Femur (tissue), 1 donor: ENCODE results near the gene DPP6.

Source experiments
- DNase-seq: peaks from one replicate; pipeline ENCODE4 v3.0.0-alpha.2; 2017

The DPP6 gene

DNA sequence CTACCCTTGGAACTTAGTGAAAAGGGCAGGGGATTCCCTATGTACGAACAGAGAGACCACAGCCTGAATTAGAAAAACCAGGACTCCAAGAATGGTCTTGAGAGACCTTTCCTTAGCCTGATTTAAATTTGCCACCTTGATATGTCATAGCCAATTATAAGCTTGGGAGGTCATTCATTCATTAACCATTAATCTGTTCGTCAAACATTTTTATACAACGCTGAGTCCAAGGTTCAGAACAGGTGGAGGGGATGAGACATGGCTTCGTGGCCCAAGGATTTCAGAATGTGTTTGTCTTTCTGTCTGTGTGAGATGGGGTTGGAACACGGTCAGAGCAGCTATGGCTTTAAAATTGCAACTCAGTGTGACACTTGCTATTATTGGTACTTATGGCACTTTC is 792.8 kb downstream of the DPP6 start:
- DNase-seq: no peak

DNA sequence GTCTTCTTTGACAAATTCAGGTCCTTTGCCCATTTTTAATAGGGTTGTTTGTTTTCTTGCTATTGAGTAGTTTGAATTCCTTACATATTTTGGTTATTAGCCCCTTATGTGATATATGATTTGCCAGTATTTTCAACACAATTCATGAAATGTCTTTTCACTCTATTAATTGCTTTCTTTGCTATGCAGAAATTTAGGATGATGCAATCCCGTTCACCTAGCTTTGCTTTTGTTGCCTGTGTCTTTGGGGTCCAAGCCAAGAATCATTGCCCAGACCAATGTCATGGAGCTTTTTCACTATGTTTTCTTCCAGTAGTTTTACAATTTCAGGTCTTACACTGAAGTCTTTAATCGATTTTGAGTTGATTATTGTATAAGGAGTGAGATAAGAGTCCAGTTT is 796.3 kb downstream of the DPP6 start:
- DNase-seq: no peak

DNA sequence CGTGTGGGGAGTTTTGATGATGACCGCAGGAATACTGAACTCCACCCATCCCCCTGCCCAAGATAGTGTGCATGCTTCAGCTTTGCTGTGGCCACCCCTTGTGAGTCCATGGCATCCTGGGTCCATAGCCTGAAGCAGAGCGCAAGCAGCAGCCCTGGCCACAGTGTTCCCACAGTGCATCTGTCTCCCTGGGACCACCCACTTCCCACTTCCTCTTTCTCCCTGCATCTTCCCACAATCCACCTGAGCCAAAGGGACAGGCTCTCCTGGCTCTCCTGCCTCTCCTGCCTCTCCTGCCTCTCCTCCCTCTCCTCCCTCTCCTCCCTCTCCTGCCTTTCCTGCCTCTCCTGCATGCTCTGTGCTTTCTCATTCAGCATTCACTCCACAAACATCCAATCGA is 800.0 kb downstream of the DPP6 start:
- DNase-seq: no peak

DNA sequence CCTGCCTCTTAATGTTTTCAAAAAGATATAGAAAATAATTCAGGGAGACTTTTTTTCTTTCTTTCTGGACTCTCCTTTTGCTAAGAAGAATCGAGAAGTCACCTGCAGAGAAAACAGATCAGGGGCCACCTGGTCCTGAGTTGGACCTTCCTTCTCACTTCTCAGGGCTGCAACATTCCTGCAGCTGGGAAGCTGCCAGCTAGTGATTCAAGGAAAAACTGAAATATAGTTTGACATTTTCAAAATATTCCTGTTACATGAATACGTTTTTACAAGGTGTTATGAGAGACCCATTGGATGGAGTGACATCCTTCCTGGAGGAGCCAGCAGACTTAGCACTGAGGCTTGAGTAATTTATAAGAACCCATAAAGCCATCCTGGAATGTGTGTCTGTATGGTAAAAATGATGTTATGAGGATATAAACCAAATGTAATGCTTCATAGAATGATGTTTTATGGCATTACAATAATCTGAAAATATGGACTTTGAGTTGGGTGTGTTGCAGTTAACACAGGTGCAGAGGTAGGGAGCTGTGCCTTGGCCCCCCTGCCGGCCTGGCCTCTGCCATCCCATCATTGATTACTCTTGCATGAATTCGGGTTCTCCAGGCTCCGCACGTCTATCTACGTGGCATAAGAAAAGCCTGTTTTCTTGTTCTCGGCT is 801.0 kb downstream of the DPP6 start:
- no peak for DNase-seq

DNA sequence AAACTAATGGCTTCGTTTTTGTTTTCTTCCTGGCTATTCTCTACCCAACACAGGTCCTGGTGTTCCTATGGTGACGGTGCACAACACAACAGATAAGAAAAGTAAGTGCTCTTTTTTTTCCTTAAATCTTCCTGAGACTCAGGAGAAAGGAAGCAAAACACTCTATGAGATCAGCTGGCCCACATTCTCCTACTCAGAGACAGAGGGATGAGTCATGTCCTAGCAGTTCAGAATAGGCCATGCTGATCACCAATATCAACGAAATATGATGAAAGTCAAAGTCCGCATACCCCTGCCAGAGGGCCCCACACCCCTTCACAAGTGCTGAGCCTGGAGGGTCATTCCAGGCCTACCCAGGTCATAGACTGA is 801.5 kb downstream of the DPP6 start:
- DNase-seq: no peak

DNA sequence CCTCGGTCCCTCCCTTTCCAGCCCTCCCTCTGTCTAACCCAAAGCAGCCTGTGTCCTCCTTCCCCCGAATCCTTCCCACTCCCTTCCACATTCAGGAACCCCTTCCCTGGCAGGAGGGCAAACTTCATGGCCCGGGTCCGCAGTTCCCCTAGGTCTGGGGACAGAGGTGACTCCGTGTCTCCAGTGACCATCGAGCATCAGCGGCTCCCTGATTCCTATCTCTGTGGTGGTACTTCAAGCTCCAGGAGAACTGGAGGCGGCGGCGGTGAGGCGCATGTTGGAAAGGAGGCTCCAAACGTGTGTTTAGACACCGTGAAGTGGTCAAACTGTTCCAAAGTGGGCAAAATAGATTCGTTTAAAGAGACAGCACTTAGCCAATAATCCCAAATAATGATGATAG is 802.6 kb downstream of the DPP6 start:
- no peak for DNase-seq

DNA sequence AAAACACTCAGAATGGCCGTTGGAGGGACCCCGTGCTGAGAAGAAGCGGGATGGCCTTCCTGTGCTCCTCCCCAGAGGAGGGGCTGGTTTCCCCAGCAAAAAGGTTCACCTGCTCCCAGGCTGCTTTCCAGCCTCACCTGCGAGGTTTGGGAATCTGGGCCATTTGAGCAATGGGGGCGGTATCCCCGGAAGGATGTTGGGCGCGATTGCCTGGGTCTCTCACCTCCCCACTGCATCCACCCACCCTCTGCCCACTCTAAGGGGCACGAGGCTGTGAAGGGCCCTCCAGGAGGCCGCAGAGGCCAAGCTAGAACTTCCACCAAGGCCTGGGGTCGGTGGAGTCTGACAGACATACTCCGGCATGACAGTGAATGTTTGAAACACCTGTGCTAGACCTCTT is 803.2 kb downstream of the DPP6 start:
- DNase-seq: no peak

DNA sequence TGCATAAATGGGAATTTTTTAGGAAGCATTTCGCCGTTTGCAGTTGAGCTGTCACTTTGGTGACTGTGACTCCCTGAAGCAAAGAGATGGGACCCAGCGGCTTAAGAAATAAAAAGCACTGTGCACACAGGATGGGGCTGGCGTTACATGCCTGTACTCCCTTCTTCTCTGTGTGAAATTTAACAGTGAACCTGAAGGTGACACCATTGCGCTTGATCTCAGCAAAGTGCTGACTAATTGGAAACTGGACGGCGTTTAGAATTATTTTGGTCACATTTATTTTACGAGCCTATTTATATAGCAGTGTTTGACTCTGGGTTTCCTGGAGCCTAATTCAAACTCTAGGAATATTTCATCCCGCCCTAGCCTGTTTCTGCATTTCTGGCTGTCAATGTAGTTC is 804.5 kb downstream of the DPP6 start:
- no peak for DNase-seq

DNA sequence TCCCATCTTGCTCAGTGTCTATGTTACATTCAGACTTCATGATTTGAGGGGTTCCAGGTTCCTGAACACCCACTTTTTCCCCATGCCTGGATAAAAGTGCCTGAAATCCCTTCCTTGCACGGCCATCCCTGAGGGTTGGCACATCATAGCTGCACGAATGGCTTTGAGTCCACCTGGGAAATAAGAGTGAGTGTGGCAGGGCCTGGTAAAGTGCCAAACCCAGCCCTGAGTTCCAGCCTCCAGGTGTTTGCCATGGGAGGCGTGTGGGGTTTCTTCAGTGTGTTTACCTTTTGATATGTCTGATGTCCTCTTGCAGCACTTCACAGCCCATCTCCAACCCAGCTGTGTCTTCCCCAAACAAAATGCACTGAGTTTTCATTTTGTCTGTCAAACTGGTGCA is 805.0 kb downstream of the DPP6 start:
- DNase-seq: no peak

DNA sequence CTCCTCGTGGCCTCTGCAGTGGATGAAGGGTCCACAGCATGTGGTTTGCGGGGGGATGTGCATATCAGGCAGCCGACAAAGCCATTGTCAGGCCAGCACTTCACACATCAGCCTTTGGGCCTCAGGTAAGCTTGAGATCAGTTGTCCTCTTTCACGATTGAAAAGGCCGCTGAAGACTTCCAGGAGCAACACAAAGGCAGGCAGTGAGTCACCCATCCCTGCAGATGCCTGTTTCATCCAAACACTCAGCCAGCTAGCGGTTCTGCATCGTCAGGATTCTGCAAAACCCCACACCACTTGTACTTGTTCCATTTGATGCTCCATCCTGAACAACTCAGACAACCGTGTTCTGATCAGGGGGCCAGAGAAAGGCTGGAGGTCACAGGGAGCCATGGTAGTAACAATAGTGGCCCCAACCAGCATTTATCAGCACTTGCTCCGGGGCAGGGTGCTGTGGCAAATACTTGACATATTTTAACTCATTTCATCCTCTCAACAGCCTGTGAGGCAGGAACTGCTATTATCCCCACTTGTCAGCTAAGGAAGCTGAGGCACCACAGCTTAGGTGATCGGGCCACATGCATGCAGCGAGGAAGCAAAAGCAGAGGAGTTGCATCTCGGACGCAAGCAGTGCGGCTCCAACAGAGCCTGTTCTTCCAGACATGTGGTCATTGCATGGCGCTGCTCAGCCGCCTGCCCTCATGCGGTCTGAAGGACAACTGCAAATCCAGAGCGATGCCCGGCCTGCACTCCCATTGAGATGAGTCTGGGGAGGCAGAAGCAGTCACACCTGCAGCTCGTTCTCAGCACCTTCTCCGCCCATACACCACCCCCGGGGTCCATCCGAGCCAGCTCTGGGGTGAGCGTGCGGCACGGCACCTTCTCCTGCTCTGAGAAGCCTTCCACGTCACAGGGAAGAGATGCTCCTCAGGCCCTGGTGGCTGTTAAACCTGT is 805.8 kb downstream of the DPP6 start:
- no peak for DNase-seq

DNA sequence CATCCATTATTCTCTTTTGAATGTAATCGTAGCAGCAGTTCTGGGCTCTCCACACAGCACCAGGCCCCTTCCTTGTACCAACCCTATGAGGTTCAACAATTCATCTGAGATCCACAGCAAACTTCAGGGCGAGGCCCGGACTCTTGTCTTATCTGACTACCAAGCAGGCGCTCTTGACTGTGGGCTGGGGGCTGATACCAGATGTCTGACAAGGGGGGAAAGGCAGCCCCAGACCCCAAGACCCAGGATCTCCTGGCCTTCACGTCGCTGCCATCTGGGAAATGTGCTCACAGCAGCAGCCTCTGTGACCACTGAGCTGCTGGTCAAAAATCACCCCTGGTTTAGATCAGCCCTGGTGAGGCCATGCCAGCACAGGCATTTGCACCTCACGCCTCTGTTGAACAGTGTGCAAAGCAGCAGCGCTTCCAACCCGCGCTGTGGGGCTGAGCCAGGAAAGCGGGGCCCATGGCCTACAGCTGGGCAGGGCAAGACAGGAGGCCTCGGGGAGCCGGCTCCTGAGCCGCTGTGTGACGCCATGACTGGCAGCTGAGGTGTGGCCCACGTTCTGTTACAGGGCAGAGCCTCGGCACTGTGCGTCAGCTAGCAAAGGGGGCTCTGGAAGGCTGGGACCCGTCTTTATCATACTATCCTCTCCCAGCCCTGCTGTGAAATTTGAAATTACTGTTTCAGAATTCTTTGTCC is 806.8 kb downstream of the DPP6 start:
- no peak for DNase-seq

DNA sequence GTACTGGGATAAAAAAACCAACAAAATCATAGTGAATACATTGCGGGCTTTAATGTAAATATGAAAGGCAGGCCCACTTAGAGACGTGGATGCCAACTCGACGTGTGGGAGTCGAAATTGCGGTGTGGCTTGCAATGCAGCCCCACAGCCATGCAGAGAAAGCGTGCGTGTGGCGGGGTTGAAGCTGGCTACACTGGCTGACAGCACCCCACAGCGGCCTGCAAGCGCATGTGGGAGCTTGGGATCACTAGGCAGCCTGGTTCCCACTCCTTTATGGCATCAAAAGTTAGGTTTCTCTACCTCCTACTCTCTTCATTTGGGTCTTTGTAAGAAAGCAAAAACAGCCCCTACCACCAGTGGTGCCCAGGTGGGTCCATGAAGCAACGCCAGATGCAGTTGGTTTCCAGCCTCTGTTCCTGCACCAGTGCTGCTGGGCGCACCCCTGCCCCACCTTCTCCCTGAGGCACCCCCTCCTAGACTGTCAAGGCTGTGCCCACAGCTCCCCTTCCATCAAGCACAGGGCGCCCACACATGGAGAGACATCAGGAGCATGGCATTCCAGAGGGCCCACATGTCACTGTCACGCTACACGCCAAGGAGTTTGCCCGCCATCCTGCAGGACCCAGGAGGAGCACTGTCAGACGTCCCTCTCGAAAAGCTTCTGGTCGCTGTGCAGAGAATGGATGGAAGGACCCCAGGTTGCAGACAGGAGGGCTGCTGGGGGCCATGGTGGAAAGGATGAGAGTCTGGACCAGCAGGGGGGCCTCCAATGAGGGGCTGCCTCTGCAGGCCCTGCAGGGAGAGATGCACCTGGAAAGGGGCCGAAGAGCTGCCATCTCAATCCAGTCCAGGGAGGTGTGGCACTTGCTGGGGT is 807.8 kb downstream of the DPP6 start:
- DNase-seq: no peak

DNA sequence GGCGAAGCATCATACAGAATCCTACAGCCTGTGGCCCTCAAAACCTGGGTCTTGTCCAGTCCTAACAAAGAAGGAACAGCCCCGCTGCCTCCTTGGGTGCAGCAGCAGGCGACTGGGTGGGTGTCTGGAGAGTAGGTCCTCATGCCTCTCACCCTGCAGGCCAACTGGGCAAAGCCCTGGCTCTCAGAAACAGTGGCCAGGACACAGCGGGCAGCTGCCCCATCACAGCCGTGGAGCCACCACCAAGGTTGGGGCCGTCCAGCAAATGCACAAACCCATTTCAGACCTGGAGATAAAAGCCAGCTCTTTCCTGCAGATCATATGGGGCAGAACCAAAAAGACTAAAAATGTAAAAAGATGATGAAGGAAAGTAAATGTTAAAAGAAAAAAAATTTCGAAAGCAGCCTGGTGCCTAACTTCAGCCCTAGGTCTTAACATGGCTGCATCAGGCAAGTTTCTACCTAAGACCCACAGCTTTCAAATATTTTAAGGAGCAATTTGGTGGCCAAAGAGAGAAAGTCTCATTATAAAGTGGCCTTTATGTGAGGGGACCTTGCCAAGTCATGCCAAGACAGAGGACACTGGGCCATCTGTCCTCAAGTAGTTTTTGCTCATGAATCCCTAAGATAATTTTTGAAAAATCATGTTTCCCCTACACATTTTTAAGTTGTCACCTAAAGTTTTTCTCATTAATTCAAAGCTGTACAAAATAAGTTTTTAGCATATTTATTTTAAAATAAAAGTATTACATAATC is 808.6 kb downstream of the DPP6 start:
- no peak for DNase-seq

DNA sequence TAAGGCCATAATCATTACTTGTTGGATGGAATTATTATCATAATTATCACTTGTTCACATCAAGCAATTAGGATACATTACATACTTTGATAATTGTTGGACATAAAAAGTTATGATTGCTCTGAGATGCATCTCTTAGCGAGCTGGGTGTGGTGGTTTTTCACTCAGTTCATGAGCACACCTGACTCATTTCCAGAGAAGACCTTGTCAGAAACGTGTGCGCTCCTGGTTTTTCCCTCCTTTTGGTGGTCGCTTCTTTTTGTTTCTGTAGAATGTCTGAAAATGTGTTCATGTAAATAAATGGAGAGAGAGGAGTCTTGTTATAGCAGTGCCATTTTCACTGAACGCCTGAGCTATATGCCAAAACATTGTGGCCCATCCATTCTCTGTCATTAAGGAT is 809.4 kb downstream of the DPP6 start:
- DNase-seq: no peak

DNA sequence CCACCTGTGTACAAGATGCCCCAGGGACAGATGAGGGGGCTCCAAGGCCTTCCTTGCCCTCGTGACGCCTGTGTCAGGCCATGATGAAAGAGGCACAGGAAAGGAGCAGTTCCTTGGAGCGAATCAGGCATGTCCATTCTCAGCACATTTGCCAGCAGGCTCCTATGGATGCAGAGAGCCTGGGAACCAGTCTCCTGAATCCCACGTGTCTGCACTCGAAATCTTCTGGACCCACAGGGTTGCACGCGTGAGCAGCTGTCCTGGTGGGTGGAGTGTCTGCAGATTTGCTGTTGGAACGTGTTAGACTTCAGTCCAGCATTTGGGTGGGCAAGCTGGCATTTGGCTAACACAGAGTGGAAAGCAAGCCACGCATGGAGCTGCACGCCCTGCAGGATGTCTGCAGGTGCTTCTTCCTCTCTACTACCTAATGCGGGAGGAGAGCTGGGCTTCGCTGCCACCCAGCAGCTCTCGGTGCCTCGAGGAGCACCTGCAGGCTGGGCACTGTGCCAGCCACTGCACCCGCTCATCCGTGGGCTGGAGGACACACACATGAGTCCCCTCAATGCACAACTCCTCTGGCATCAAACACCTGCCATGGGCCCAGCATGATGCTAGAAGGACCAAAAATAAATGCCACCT is 810.1 kb downstream of the DPP6 start:
- no peak for DNase-seq

DNA sequence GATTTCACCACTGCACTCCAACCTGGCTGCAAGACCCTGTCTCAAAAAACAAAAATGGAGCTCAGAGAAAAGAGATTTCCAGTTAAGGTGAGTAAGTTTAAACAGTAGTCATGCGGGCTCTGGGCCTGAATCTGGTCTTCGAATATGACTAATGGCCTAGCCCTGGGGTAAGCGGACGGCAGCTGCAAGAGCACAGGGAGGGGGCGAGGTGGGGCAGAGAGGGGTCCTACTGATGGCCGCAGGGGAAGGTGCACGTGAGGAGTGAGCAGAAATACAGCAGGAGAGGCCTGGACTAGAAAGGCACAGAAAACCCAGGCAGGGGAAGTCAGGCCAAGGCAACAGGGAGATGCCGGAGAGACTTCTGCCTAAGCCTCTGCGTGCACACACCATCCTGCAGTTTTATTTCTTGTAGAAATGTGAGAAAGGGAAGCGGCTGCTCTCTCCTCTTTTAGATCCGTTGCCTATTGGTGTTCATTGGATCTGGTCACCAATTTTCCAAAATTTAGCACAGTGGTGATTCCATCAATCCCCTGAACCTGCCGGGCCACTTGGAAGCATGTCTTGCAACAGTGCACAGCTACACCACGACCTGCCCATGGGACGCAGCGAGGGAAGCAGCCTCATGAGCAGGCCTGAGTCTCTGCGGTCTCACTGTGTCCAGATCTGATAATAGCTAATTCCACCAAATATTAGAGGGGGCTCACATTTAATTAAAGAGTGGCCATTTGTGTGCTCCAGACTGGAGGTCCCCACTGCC is 811.7 kb downstream of the DPP6 start:
- no peak for DNase-seq

DNA sequence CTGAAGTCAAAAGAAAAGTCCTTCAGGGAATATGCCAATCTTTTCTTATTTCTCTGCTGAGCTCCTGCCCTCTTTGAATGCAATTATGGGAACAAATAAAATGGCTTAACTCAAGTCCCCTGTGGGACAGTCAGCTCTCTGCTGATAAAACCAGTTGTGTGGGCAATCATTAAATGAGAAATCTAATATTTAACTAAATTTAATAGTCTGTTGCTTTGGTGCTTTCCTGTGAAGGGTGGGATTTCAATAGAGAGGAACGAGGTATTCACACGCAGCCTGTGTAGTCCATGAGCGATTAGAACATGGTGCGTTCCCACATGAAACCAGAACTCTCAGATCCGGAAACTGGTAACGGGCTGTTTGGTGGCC is 812.3 kb downstream of the DPP6 start:
- DNase-seq: no peak

DNA sequence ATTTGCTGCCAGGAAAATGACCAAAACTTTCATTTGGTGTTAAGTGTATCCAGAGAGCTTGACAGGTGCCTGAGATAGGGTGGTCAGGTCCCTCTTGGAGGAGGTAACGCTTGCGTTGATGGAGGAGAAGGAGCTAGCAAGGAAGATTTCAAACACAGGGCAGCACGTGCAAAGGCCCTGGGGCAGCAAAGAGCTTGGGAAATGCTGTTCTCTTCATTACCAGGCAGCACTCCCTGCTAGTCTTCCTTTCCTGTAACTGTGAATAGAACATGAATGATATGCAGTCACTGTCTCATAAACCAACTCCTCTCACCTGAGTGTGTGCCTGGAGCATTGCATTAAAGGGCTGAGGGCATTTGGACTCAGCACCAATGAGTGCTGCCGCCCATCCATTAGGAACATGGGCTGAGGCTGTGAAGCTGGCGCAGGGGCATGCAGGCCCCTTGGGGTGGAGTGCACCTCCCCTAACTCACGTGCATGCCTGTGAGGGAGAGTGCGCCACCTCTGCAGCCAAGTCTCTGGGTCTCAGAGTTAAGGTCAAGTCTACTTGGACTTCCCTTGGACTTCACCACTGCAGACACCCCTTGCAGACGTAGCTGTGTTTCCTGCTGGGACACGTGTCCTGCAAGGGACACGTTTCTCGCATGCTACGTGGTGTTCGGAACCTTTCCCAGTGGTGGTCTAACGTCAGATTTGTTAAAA is 813.9 kb downstream of the DPP6 start:
- no peak for DNase-seq

DNA sequence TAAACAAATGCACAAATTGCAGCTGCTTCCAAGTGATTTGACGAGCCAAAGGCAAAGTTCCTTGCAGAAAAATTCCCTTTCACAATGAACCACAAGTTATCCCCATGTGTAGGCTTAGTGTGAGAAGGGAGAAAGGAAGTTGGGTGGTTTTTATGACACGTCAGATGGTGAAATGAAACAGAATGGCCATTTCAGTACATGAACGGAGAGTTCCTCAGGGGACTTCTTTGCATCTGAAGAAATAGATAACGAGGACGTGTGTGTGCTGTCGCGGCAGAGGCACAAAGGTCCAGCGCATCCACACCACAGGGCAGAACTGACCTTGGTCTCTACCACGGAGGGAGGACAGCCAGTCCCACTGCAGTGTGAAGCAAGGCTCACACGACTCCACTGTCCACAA is 814.9 kb downstream of the DPP6 start:
- DNase-seq: no peak

DNA sequence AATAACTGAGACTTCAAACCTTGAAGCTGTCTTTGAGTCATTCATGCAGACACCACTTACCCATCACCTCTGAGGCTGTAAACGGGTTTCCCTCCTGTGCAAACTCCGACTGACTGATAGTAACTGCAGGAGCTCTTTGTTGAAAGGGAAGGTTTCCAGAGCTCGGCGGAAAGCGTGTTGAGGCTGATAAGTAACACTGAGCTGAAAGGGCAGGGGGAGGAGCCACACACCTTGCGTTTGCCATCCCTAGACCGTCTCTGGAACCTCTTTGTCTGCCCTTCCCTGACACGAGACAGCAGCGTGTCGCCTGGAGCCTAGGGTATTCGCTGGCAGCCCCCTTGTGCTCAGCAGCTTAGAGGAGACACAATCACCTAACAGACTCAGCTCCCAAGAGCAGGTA is 816.7 kb downstream of the DPP6 start:
- no peak for DNase-seq
